Urinary bladder (tissue), 4 donors: ENCODE measurements around the gene PPDPF. TPM values are rescaled to one million over a fixed set of nuclear protein-coding genes. Genes with fewer than 3 reads are reported as not detected.

Experiments used
- DNase-seq: peaks from one replicate; pipeline ENCODE4 v3.0.0-alpha.2; 2015; ENCODE audit errors: extremely low spot score
- H3K27ac ChIP-seq: one replicate; pipeline ENCODE4 v1.5.1; 2013; ENCODE audit warnings: low read depth, mild to moderate bottlenecking, moderate library complexity
- H3K36me3 ChIP-seq: one replicate; pipeline ENCODE4 v1.6.1; 2013; ENCODE audit warnings: mild to moderate bottlenecking, moderate library complexity; ENCODE audit not compliant: insufficient read depth
- H3K4me1 ChIP-seq: one replicate; pipeline ENCODE4 v1.6.1; 2013; ENCODE audit warnings: mild to moderate bottlenecking, moderate library complexity; ENCODE audit not compliant: insufficient read depth
- H3K4me3 ChIP-seq: one replicate; pipeline ENCODE4 v1.5.1; 2013; ENCODE audit warnings: low read depth, low read length
- WGBS: extraction: QIAGEN DNeasy Blood & Tissue Kit; methylation state at CpG from one replicate; pipeline ENCODE4 v1.1.7; 2013; 5-methylcytosine and 5-hydroxymethylcytosine counted together
- polyA plus RNA-seq: library from polyadenylated mRNA; stranded (reverse); fragments of 200-250 nt; gene quantifications from one replicate; pipeline ENCODE4 v1.2.3, GENCODE V29; 2013
- total RNA-seq: library from RNA; depleted of rRNA; stranded (reverse); fragments of >200 nt; gene quantifications from one replicate; pipeline ENCODE4 v1.2.3, GENCODE V29; 2014
- donor health status: healthy with polysubstance abuse.
- donor health status: healthy.

Gene PPDPF
- total and polyA plus RNA-seq, 2 donors = 44.7 to 545 TPM

GRCh38 chr20:63545814-63546213 is 25.2 kb downstream of the PPDPF start:
- H3K4me3 ChIP-seq = no peak overlapping the region
- H3K36me3 ChIP-seq = no peaks in the 10 kb centered on the region
- no peak for DNase-seq
- H3K27ac ChIP-seq = no peak overlapping the region
- WGBS = 52% methylated on average over 6 of the region's 6 CpGs
- H3K4me1 ChIP-seq = no peaks in the 10 kb centered on the region

GRCh38 chr20:63546256-63546955 is 25.8 kb downstream of the PPDPF start:
- Histone ChIP-seq H3K36me3 (no peaks in the 10 kb centered on the region), H3K4me3 (no peak overlapping the region), H3K4me1 (no peaks in the 10 kb centered on the region), H3K27ac (no peak overlapping the region)
- WGBS = 71% methylated on average over 20 of the region's 20 CpGs
- DNase-seq = no peak

- H3K27ac ChIP-seq = no peak overlapping the region
Observed at GRCh38 chr20:63546956-63547724, 26.6 kb downstream of the PPDPF start.

GRCh38 chr20:63547725-63548480 is 27.3 kb downstream of the PPDPF start, which contains the start of gene SRMS:
SRMS (minus strand) TSS chr20:63547749; CDS start chr20:63547463, 286 bp downstream.
- Histone ChIP-seq H3K4me3 (no peak within 1 kb of the TSS), H3K4me1 (no peaks in the 10 kb centered on the region), H3K36me3 (no peaks in the 10 kb centered on the region), H3K27ac (no peak within 1 kb of the TSS)
- 50% methylated on average over 35 of the region's 35 CpGs for WGBS
- no peak for DNase-seq

More at GRCh38 chr20:63546956-63547724, 26.6 kb downstream of the PPDPF start:
- no peak for DNase-seq
- WGBS = 59% methylated on average over 58 of the region's 58 CpGs
- no peaks in the 10 kb centered on the region for H3K36me3 ChIP-seq
- no peak overlapping the region for H3K4me3 ChIP-seq
- no peaks in the 10 kb centered on the region for H3K4me1 ChIP-seq

GRCh38 chr20:63548542-63548941 is 28.0 kb downstream of the PPDPF start:
- no peak for DNase-seq
- H3K4me1 ChIP-seq = no peaks in the 10 kb centered on the region
- no peak overlapping the region for H3K27ac ChIP-seq
- WGBS = 30% methylated on average over 11 of the region's 11 CpGs
- no peaks in the 10 kb centered on the region for H3K36me3 ChIP-seq
- no peak overlapping the region for H3K4me3 ChIP-seq

GRCh38 chr20:63549019-63549418 is 28.5 kb downstream of the PPDPF start:
- Histone ChIP-seq H3K36me3 (no peaks in the 10 kb centered on the region), H3K27ac (no peak overlapping the region), H3K4me3 (no peak overlapping the region), H3K4me1 (no peaks in the 10 kb centered on the region)
- WGBS = 16% methylated on average over 18 of the region's 25 CpGs
- no peak for DNase-seq

GRCh38 chr20:63549679-63550282 is 29.2 kb downstream of the PPDPF start:
- no peak overlapping the region for H3K4me3 ChIP-seq
- H3K36me3 ChIP-seq = no peaks in the 10 kb centered on the region
- no peaks in the 10 kb centered on the region for H3K4me1 ChIP-seq
- 83% methylated on average over 18 of the region's 18 CpGs for WGBS
- no peak overlapping the region for H3K27ac ChIP-seq
- DNase-seq = no peak

GRCh38 chr20:63551068-63551467 is 30.5 kb downstream of the PPDPF start:
- no peak overlapping the region for H3K27ac ChIP-seq
- DNase-seq = no peak
- H3K4me3 ChIP-seq = no peak overlapping the region
- H3K4me1 ChIP-seq = no peaks in the 10 kb centered on the region
- no peaks in the 10 kb centered on the region for H3K36me3 ChIP-seq
- 41% methylated on average over 9 of the region's 9 CpGs for WGBS

- Histone ChIP-seq H3K4me3 (no peak overlapping the region), H3K4me1 (no peaks in the 10 kb centered on the region), H3K27ac (no peak overlapping the region), H3K36me3 (no peaks in the 10 kb centered on the region)
- DNase-seq = no peak
- 35% methylated on average over 15 of the region's 15 CpGs for WGBS
Observed at GRCh38 chr20:63552481-63553249, 32.1 kb downstream of the PPDPF start.

- no peak for DNase-seq
- Histone ChIP-seq H3K4me3 (peak overlapping the region; percentile 47), H3K4me1 (no peaks in the 10 kb centered on the region), H3K36me3 (no peaks in the 10 kb centered on the region), H3K27ac (peak overlapping the region; percentile 13)
- 2% methylated on average over 37 of the region's 37 CpGs for WGBS
Observed at GRCh38 chr20:63553251-63553932, 32.8 kb downstream of the PPDPF start.

- Histone ChIP-seq H3K27ac (peak within 1 kb of the TSS; percentile 13), H3K36me3 (peaks cover 2% of the 10 kb centered on the region), H3K4me3 (peak within 1 kb of the TSS; percentile 47), H3K4me1 (no peaks in the 10 kb centered on the region)
- DNase-seq = no peak
- 1% methylated on average over 34 of the region's 34 CpGs for WGBS
Observed at GRCh38 chr20:63553933-63554290, 33.3 kb downstream of the PPDPF start, which contains the start of gene FNDC11. FNDC11 (plus strand) TSS chr20:63554159; CDS start chr20:63555664, 1,505 bp downstream.
